MG63 (cell line): ENCODE data around the gene ALG12. TPM values are rescaled to one million over a fixed set of nuclear protein-coding genes. Genes with fewer than 3 reads are reported as not detected.

Experiments
- DNase-seq: peaks from one replicate; pipeline ENCODE4 v3.0.0-alpha.2; 2020
- H3K27me3 ChIP-seq: fragments of 250-450 bp; sonication (Bioruptor Pico); 2 replicates; pipeline ENCODE4 v1.5.1; 2020; ENCODE audit warnings: mild to moderate bottlenecking, moderate library complexity
- H3K36me3 ChIP-seq: fragments of 250-450 bp; sonication (Bioruptor Pico); 2 replicates; pipeline ENCODE4 v1.5.1; 2020; ENCODE audit warnings: mild to moderate bottlenecking, moderate library complexity
- H3K4me3 ChIP-seq: fragments of 250-450 bp; sonication (Bioruptor Pico); 2 replicates; pipeline ENCODE4 v1.5.1; 2020; ENCODE audit warnings: mild to moderate bottlenecking, moderate library complexity
- H3K9me3 ChIP-seq: fragments of 250-450 bp; sonication (Bioruptor Pico); 2 replicates; pipeline ENCODE4 v1.5.1; 2020; ENCODE audit warnings: mild to moderate bottlenecking, moderate library complexity
- total RNA-seq: library from RNA; depleted of rRNA; stranded (reverse); fragments of >200 nt; shearing (Covaris generic); gene quantifications from 2 replicates; pipeline ENCODE4 v1.2.3, GENCODE V29; 2014; ENCODE audit warnings: low replicate concordance

The ALG12 gene
- total RNA-seq, 1 experiment from 2014 or later, result 14.1 TPM

- Histone ChIP-seq H3K27me3 (no peaks in the 10 kb centered on the region), H3K36me3 (no peaks in the 10 kb centered on the region), H3K4me3 (no peak overlapping the region), H3K9me3 (no peaks in the 10 kb centered on the region)
- DNase-seq, result no peak
These were observed 9.4 kb upstream of the ALG12 start for GRCh38 chr22:49927483-49928184.

GRCh38 chr22:49926916-49927315, 8.7 kb upstream of the ALG12 start:
- H3K9me3 ChIP-seq, result no peaks in the 10 kb centered on the region
- H3K4me3 ChIP-seq, result no peak overlapping the region
- no peak for DNase-seq
- no peaks in the 10 kb centered on the region for H3K36me3 ChIP-seq
- no peaks in the 10 kb centered on the region for H3K27me3 ChIP-seq

- H3K27me3 ChIP-seq, result no peaks in the 10 kb centered on the region
- DNase-seq, result no peak
- no peaks in the 10 kb centered on the region for H3K9me3 ChIP-seq
- H3K4me3 ChIP-seq, result no peak overlapping the region
- H3K36me3 ChIP-seq, result no peaks in the 10 kb centered on the region
These were observed 7.4 kb upstream of the ALG12 start for GRCh38 chr22:49925525-49926128.

GRCh38 chr22:49924113-49924833, 6.0 kb upstream of the ALG12 start:
- H3K4me3 ChIP-seq, result no peak overlapping the region
- DNase-seq, result no peak
- no peaks in the 10 kb centered on the region for H3K9me3 ChIP-seq
- H3K27me3 ChIP-seq, result no peaks in the 10 kb centered on the region
- H3K36me3 ChIP-seq, result no peaks in the 10 kb centered on the region

- H3K4me3 ChIP-seq, result no peak overlapping the region
- no peaks in the 10 kb centered on the region for H3K36me3 ChIP-seq
- H3K27me3 ChIP-seq, result no peaks in the 10 kb centered on the region
- H3K9me3 ChIP-seq, result no peaks in the 10 kb centered on the region
- no peak for DNase-seq
These were observed 5.2 kb upstream of the ALG12 start for GRCh38 chr22:49923445-49923844.

GRCh38 chr22:49922926-49923325, 4.7 kb upstream of the ALG12 start:
- no peak overlapping the region for H3K4me3 ChIP-seq
- H3K36me3 ChIP-seq, result no peaks in the 10 kb centered on the region
- H3K27me3 ChIP-seq, result no peaks in the 10 kb centered on the region
- DNase-seq, result no peak
- no peaks in the 10 kb centered on the region for H3K9me3 ChIP-seq

GRCh38 chr22:49922484-49922883, 4.2 kb upstream of the ALG12 start:
- Histone ChIP-seq H3K27me3 (no peaks in the 10 kb centered on the region), H3K9me3 (no peaks in the 10 kb centered on the region), H3K4me3 (no peak overlapping the region), H3K36me3 (no peaks in the 10 kb centered on the region)
- DNase-seq, result no peak

GRCh38 chr22:49921508-49922278, 3.5 kb upstream of the ALG12 start:
- H3K9me3 ChIP-seq, result no peaks in the 10 kb centered on the region
- no peak for DNase-seq
- no peak overlapping the region for H3K4me3 ChIP-seq
- H3K36me3 ChIP-seq, result no peaks in the 10 kb centered on the region
- no peaks in the 10 kb centered on the region for H3K27me3 ChIP-seq

- Histone ChIP-seq H3K36me3 (no peaks in the 10 kb centered on the region), H3K9me3 (no peaks in the 10 kb centered on the region), H3K27me3 (no peaks in the 10 kb centered on the region), H3K4me3 (no peak overlapping the region)
- DNase-seq, result no peak
These were observed 2.6 kb upstream of the ALG12 start for GRCh38 chr22:49920859-49921258.

- Histone ChIP-seq H3K36me3 (peaks cover 3% of the 10 kb centered on the region; the same call in 1 of the 2 replicates), H3K27me3 (no peaks in the 10 kb centered on the region), H3K4me3 (peak overlapping the region; percentile 64), H3K9me3 (no peaks in the 10 kb centered on the region)
- DNase-seq, result no peak
These were observed 958 bp upstream of the ALG12 start for GRCh38 chr22:49918911-49919881.

GRCh38 chr22:49916831-49917230, 1.4 kb downstream of the ALG12 start:
- no peak overlapping the region for H3K4me3 ChIP-seq
- H3K9me3 ChIP-seq, result no peaks in the 10 kb centered on the region
- H3K27me3 ChIP-seq, result no peaks in the 10 kb centered on the region
- no peak for DNase-seq
- H3K36me3 ChIP-seq, result peaks cover 5% of the 10 kb centered on the region

- DNase-seq, result no peak
- no peaks in the 10 kb centered on the region for H3K27me3 ChIP-seq
- H3K4me3 ChIP-seq, result no peak overlapping the region
- peaks cover 5% of the 10 kb centered on the region for H3K36me3 ChIP-seq
- no peaks in the 10 kb centered on the region for H3K9me3 ChIP-seq
These were observed 2.6 kb downstream of the ALG12 start for GRCh38 chr22:49915610-49916009.

GRCh38 chr22:49914256-49914655, 4.0 kb downstream of the ALG12 start:
- Histone ChIP-seq H3K36me3 (peaks cover 5% of the 10 kb centered on the region), H3K9me3 (no peaks in the 10 kb centered on the region), H3K4me3 (no peak overlapping the region), H3K27me3 (no peaks in the 10 kb centered on the region)
- DNase-seq, result no peak

GRCh38 chr22:49913446-49913845, 4.8 kb downstream of the ALG12 start:
- H3K4me3 ChIP-seq, result no peak overlapping the region
- H3K27me3 ChIP-seq, result no peaks in the 10 kb centered on the region
- DNase-seq, result no peak
- H3K36me3 ChIP-seq, result peaks cover 5% of the 10 kb centered on the region
- no peaks in the 10 kb centered on the region for H3K9me3 ChIP-seq

GRCh38 chr22:49913026-49913425, 5.2 kb downstream of the ALG12 start:
- Histone ChIP-seq H3K27me3 (no peaks in the 10 kb centered on the region), H3K9me3 (no peaks in the 10 kb centered on the region), H3K4me3 (no peak overlapping the region), H3K36me3 (peaks cover 5% of the 10 kb centered on the region)
- no peak for DNase-seq
